GM12878 (cell line): ENCODE data around the gene NRXN3. TPM values are rescaled to one million over a fixed set of nuclear protein-coding genes. Genes with fewer than 3 reads are reported as not detected.

Experiments
- ATAC-seq: fragments of 200-7000 bp; cut with Tn5 transposase; 3 replicates; pipeline ENCODE4 v1.9.1; 2020; ENCODE audit warnings: mild to moderate bottlenecking, moderate library complexity
- BruUV-seq: library from RNA; stranded (reverse); fragments of 400-500 nt; replicated peaks from 2 replicates; lab custom pipeline; 2021; lab: Mats Ljungman, UMichigan
- CTCF ChIA-PET: fragments of 300-600 bp; sonication (Branson Sonifier 250); formaldehyde crosslinking; extraction: SDS; loops from one replicate; lab custom pipeline; 2021; ENCODE audit warnings: inconsistent platforms; lab: Yijun Ruan, JAX
- POLR2A ChIA-PET: fragments of 350-600 bp; formaldehyde crosslinking; extraction: SDS; loops from one replicate; lab custom pipeline; 2021; ENCODE audit warnings: inconsistent platforms; lab: Charles Lee
- RAD21 ChIA-PET: fragments of 300-600 bp; sonication (Branson Sonifier 250); formaldehyde crosslinking; loops from one replicate; lab custom pipeline; 2023; ENCODE audit warnings: antibody characterized with exemption; ENCODE audit not compliant: unreplicated experiment; lab: Charles Lee
- SMC1A ChIA-PET: fragments of 300-600 bp; sonication (Branson Sonifier 250); formaldehyde crosslinking; loops from one replicate; lab custom pipeline; 2023; ENCODE audit not compliant: unreplicated experiment, uncharacterized antibody; lab: Charles Lee
- DNase-seq: peaks from one replicate; pipeline ENCODE4 v3.0.0-alpha.2; 2011; ENCODE audit warnings: low read depth, low spot score
- FAIRE-seq: peaks from 3 replicates; lab custom pipeline; 2011; peaks lifted over from hg19 to GRCh38; lab: Jason Lieb, UNC
- H2AFZ ChIP-seq: 2 replicates; pipeline ENCODE4 v1.6.0; 2011; ENCODE audit warnings: low read depth, low read length, control low read depth; ENCODE audit not compliant: control insufficient read depth
- H3K27ac ChIP-seq: 2 replicates; pipeline ENCODE4 v1.5.1; 2011; ENCODE audit warnings: control low read depth; ENCODE audit not compliant: control insufficient read depth, insufficient read depth
- H3K27me3 ChIP-seq, 2 experiments: replicated peaks in 1 of 2; 2 replicates each; pipeline versions ENCODE4 v1.6.0 to v1.6.1; 2011; ENCODE audit warnings: low read length in 1 of 2; ENCODE audit not compliant: control insufficient read depth in 2 of 2, insufficient read depth in 2 of 2
- H3K36me3 ChIP-seq, 2 experiments: 2 replicates each; pipeline ENCODE4 v1.5.1; 2011; ENCODE audit warnings: low read length in 1 of 2; ENCODE audit not compliant: control insufficient read depth in 2 of 2, insufficient read depth in 2 of 2
- H3K4me1 ChIP-seq: 2 replicates; pipeline ENCODE4 v1.6.1; 2011; ENCODE audit warnings: mild to moderate bottlenecking, low read length, moderate library complexity, mixed read lengths; ENCODE audit not compliant: control insufficient read depth, insufficient read depth
- H3K4me2 ChIP-seq: 2 replicates; pipeline ENCODE4 v1.6.0; 2011; ENCODE audit warnings: control low read depth; ENCODE audit not compliant: control insufficient read depth, insufficient read depth
- H3K4me3 ChIP-seq: fragments of 200-600 bp; sonication (generic); 2 replicates; pipeline ENCODE4 v1.5.1; 2016
- H3K79me2 ChIP-seq: 2 replicates; pipeline ENCODE4 v1.6.0; 2011; ENCODE audit warnings: low read length; ENCODE audit not compliant: control insufficient read depth, insufficient read depth
- H3K9ac ChIP-seq: 2 replicates; pipeline ENCODE4 v1.8.0; 2011; ENCODE audit warnings: low read length, control low read depth, mixed read lengths; ENCODE audit not compliant: control insufficient read depth, insufficient read depth
- H3K9me3 ChIP-seq: replicated peaks from 3 replicates; pipeline ENCODE4 v1.5.1; 2011; ENCODE audit warnings: mild to moderate bottlenecking, low read length; ENCODE audit not compliant: control insufficient read depth, insufficient read depth
- H4K20me1 ChIP-seq: 2 replicates; pipeline ENCODE4 v1.6.0; 2011; ENCODE audit not compliant: control insufficient read depth, insufficient read depth
- ATF2 ChIP-seq: IDR thresholded peaks from 2 replicates; pipeline ENCODE4 v1.6.1; 2012; ENCODE audit warnings: low read length, inconsistent platforms
- ELK1 ChIP-seq: IDR thresholded peaks from 2 replicates; pipeline ENCODE4 v1.6.1; 2012; ENCODE audit warnings: low read depth, low read length, improper control_type of control experiment
- EZH2 ChIP-seq: IDR thresholded peaks from 2 replicates; pipeline ENCODE4 v1.6.1; 2012; ENCODE audit warnings: low read depth, mild to moderate bottlenecking, control low read depth, inconsistent platforms, low read length, borderline replicate concordance; ENCODE audit not compliant: control insufficient read depth
- NR2F1 ChIP-seq: fragments of 450-650 bp; conservative IDR thresholded peaks from 2 replicates; pipeline ENCODE4 v1.6.1; 2017; ENCODE audit warnings: mild to moderate bottlenecking
- RCOR1 ChIP-seq: conservative IDR thresholded peaks from 2 replicates; pipeline ENCODE4 v1.6.1; 2012; ENCODE audit warnings: low read depth, low read length, improper control_type of control experiment
- RUNX3 ChIP-seq: IDR thresholded peaks from 2 replicates; pipeline ENCODE4 v1.6.1; 2012; ENCODE audit warnings: low read length, inconsistent platforms
- ZNF687 ChIP-seq: fragments of 450-650 bp; IDR thresholded peaks from 2 replicates; pipeline ENCODE4 v1.6.1; 2017; ENCODE audit warnings: mild to moderate bottlenecking, moderate library complexity
- WGBS: methylation state at CpG from one replicate; pipeline ENCODE4 v1.1.6; 2016; ENCODE audit warnings: low lambda C conversion rate; ENCODE audit not compliant: insufficient replicate concordance, insufficient coverage; ENCODE audit errors: missing lambda C conversion rate; 5-methylcytosine and 5-hydroxymethylcytosine counted together
- in situ Hi-C: fragments of 300-500 bp; cut with MboI; formaldehyde crosslinking; loops from 9 replicates; pipeline ENCODE4 v1.14.3; 2018; ENCODE audit warnings: mixed read lengths
- intact Hi-C: fragments of 100-400 bp; cut with micrococcal nuclease; formaldehyde crosslinking; loops from one replicate; pipeline ENCODE4 v1.14.2; 2022; ENCODE audit not compliant: unreplicated experiment
- polyA plus RNA-seq, 11 experiments: library from polyadenylated mRNA; depleted of rRNA in 4 of 11; unstranded in 6 of 11; stranded (reverse) in 5 of 11; fragments of >200 nt; fragmentation: Nextera tagmentation in 4 of 11; fragmentation: Illumina TruSeq in 1 of 11; extraction: Ambion mirVana in 4 of 11; extraction: Trizol in 1 of 11; gene quantifications; 1 replicate in 1 of 11; 2 replicates in 10 of 11; pipeline versions ENCODE4 v1.2.1 to v1.2.3, GENCODE V29; 2011 to 2016; ENCODE audit warnings: inconsistent platforms in 2 of 11, missing spikeins in 2 of 11, low read depth in 1 of 11
- total RNA-seq, 4 experiments: library from RNA; depleted of rRNA in 3 of 4; stranded (reverse); fragments of >200 nt in 3 of 4; fragmentation: Illumina TruSeq in 1 of 4; extraction: Trizol in 1 of 4; gene quantifications; 2 replicates each; pipeline versions ENCODE4 v1.2.1 to v1.2.3, GENCODE V29; 2013 to 2021

NRXN3 gene
- total and polyA plus RNA-seq, 10 of the 15 experiments (the other 5 are each of a cell fraction or from before 2014, with no cell fraction given) = 0.52 to 3.3 (median 1.4) TPM

- 10% methylated on average over 3 of the region's 3 CpGs for WGBS
- Histone ChIP-seq H2AFZ (no peak overlapping the region), H4K20me1 (no peaks in the 10 kb centered on the region), H3K9ac (no peak overlapping the region), H3K36me3 (no peaks in the 10 kb centered on the region), H3K4me1 (no peaks in the 10 kb centered on the region), H3K79me2 (no peaks in the 10 kb centered on the region), H3K4me3 (no peak overlapping the region), H3K27ac (no peak overlapping the region), H3K9me3 (no peaks in the 10 kb centered on the region), H3K27me3 (no peaks in the 10 kb centered on the region; a peak in 2 of 4 replicates), H3K4me2 (no peak overlapping the region)
- ATAC-seq = no peak
- TF ChIP-seq RCOR1 = no peak
- no peak for TF ChIP-seq EZH2
- TF ChIP-seq ATF2 = no peak
- TF ChIP-seq RUNX3 = no peak
- no peak for TF ChIP-seq ELK1
- no peak for TF ChIP-seq ZNF687
- TF ChIP-seq NR2F1 = no peak
- in situ Hi-C loops = no loop called here
- POLR2A ChIA-PET = no interaction called here
- BruUV-seq = no TSS peak
- FAIRE-seq = no peak
- DNase-seq = no peak
- CTCF ChIA-PET = no interaction called here
- RAD21 ChIA-PET = no interaction called here
- intact Hi-C loops = no loop called here
- SMC1A ChIA-PET = no interaction called here
Measured at GRCh38 chr14:78188882-78189281, 18.7 kb downstream of the NRXN3 start.
